ENCODE measurements around the gene CHIA.

The CHIA gene

GRCh38 chr1:111320066-111320879 lies 29.6 kb downstream of the CHIA start:
- no peak for TF ChIP-seq FOXP2 (optimal IDR thresholded peaks at IDR 0.05; ENCODE audit: borderline replicate concordance, extremely low read depth, extremely low read length, insufficient read depth)
- no peak for TF ChIP-seq SIN3A (IDR thresholded peaks at IDR 0.05; ENCODE audit: borderline replicate concordance, insufficient read depth, low read length)
- no peak for TF ChIP-seq TAF1 (IDR thresholded peaks at IDR 0.05; ENCODE audit: borderline replicate concordance, insufficient read depth, low read length)
- TF ChIP-seq POLR2AphosphoS5 (IDR thresholded peaks at IDR 0.05; ENCODE audit: low read depth, low read length) = no peak
- no peak for TF ChIP-seq REST (IDR thresholded peaks at IDR 0.05; ENCODE audit: insufficient read depth in 1 of 2, low read depth in 2 of 2, low read length in 2 of 2)

DNA sequence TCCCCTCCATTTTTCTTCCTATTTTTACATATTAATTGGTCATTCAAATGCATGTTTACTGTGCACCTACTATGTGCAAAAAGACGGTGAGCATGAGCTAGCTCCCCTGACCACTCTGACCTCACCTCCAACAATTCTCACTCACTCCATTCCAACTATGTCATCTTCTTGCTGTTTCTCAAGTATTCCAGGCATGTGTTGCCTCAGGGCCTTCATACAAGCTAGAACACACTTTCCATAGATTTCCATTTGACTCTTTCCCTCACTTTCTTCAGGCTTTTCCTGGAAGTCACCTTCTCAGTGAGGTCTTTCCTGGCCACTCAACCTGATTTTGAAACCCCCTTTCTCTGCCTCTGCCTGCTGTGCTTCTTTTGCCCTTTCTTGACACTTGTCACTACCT lies 32.6 kb downstream of the CHIA start:
- no peak for TF ChIP-seq TAF1 (IDR thresholded peaks at IDR 0.05; ENCODE audit: borderline replicate concordance, insufficient read depth, low read length)
- no peak for TF ChIP-seq REST (IDR thresholded peaks at IDR 0.05; ENCODE audit: insufficient read depth in 1 of 2, low read depth in 2 of 2, low read length in 2 of 2)
- no peak for TF ChIP-seq FOXP2 (optimal IDR thresholded peaks at IDR 0.05; ENCODE audit: borderline replicate concordance, extremely low read depth, extremely low read length, insufficient read depth)
- no peak for TF ChIP-seq POLR2AphosphoS5 (IDR thresholded peaks at IDR 0.05; ENCODE audit: low read depth, low read length)

DNA sequence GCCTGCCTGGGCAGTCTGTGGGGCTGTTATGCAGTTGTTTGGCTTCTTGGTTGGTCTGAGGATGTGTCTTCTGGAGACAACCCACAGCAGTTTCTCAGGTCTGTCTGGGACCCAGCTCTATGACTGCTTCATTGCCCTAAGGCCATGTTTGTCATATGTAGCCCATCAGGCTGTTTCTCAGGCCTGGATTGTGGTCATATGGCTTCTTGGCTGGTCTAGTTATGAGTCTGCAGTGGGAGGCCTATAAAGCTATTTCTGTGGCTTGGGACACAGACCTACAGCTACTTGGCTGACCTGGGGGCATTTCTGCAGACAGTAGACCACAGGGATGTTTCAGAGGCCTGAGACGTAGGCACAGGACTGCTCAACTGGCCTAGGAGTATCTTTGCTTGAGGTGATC lies 41.5 kb downstream of the CHIA start:
- no peak for TF ChIP-seq FOXP2 (optimal IDR thresholded peaks at IDR 0.05; ENCODE audit: borderline replicate concordance, extremely low read depth, extremely low read length, insufficient read depth)
- no peak for TF ChIP-seq SIN3A (IDR thresholded peaks at IDR 0.05; ENCODE audit: borderline replicate concordance, insufficient read depth, low read length)
- no peak for TF ChIP-seq POLR2AphosphoS5 (IDR thresholded peaks at IDR 0.05; ENCODE audit: low read depth, low read length)
- TF ChIP-seq TAF1 (IDR thresholded peaks at IDR 0.05; ENCODE audit: borderline replicate concordance, insufficient read depth, low read length) = no peak
- no peak for TF ChIP-seq REST (IDR thresholded peaks at IDR 0.05; ENCODE audit: insufficient read depth in 1 of 2, low read depth in 2 of 2, low read length in 2 of 2)

DNA sequence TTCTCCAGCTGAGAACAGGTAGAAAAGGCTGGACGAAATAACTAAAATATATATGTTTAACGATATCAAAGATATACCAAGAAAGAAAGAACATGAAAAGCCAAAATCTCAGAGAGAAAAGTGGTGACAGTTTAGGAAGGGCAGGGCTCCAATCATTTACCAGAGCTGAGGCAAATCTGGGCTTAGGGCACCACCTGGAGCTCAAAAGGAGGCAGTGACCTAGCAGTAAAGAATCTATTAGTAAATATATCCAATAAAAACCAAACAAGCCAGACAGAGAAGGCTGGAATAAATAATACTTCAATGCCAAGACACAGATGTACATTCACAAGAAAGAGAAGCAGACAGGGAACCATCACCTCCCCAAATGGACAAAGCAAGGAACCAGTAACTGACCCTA lies 43.5 kb downstream of the CHIA start:
- TF ChIP-seq REST (IDR thresholded peaks at IDR 0.05; ENCODE audit: insufficient read depth in 1 of 2, low read depth in 2 of 2, low read length in 2 of 2) (no peak), FOXP2 (optimal IDR thresholded peaks at IDR 0.05; ENCODE audit: borderline replicate concordance, extremely low read depth, extremely low read length, insufficient read depth) (no peak), TAF1 (IDR thresholded peaks at IDR 0.05; ENCODE audit: borderline replicate concordance, insufficient read depth, low read length) (no peak), POLR2AphosphoS5 (IDR thresholded peaks at IDR 0.05; ENCODE audit: low read depth, low read length) (no peak), SIN3A (IDR thresholded peaks at IDR 0.05; ENCODE audit: borderline replicate concordance, insufficient read depth, low read length) (no peak)

Data from PFSK-1 (cell line).